HepG2 (cell line): Measurements from ENCODE around the gene OXLD1. TPM values are rescaled to one million over a fixed set of nuclear protein-coding genes. Genes with fewer than 3 reads are reported as not detected.

ENCODE experiments used
- ATAC-seq: fragments of 200-7000 bp; cut with Tn5 transposase; 3 replicates; pipeline ENCODE4 v1.9.1; 2020; ENCODE audit warnings: mild to moderate bottlenecking, moderate library complexity
- BruUV-seq: library from RNA; stranded (reverse); fragments of 400-500 nt; replicated peaks from 2 replicates; lab custom pipeline; 2021; lab: Mats Ljungman, UMichigan
- CTCF ChIA-PET: fragments of 300-600 bp; formaldehyde crosslinking; extraction: SDS; loops from one replicate; lab custom pipeline; 2021; ENCODE audit warnings: low total read pairs, inconsistent platforms, low intra/inter-chr PET ratio; lab: Yijun Ruan, JAX
- POLR2A ChIA-PET: fragments of 350-600 bp; sonication (Branson Sonifier 250); formaldehyde crosslinking; loops from one replicate; lab custom pipeline; 2020; ENCODE audit warnings: antibody characterized with exemption, inconsistent platforms; lab: Yijun Ruan, JAX
- DNase-seq: peaks from one replicate; pipeline ENCODE4 v3.0.0-alpha.2; 2015; ENCODE audit warnings: low spot score
- FAIRE-seq: peaks from 3 replicates; lab custom pipeline; 2011; peaks lifted over from hg19 to GRCh38; lab: Jason Lieb, UNC
- H2AFZ ChIP-seq: one replicate; pipeline ENCODE4 v1.6.1; 2011; ENCODE audit warnings: low read length, inconsistent platforms
- H3K27ac ChIP-seq: fragments of 300-600 bp; 3 replicates; pipeline ENCODE4 v1.8.0; 2011; ENCODE audit warnings: mixed run types, mild to moderate bottlenecking, mixed read lengths, low read length, inconsistent platforms; ENCODE audit not compliant: insufficient read depth; ENCODE audit errors: extremely low read length
- H3K27me3 ChIP-seq, 2 experiments: fragments of 200-600 bp in 1 of 2; 2 replicates in 1 of 2; 3 replicates in 1 of 2; pipeline versions ENCODE4 v1.6.0 to v1.8.0; 2011; ENCODE audit warnings: low read length in 2 of 2, mild to moderate bottlenecking in 2 of 2, moderate library complexity in 2 of 2, inconsistent platforms in 1 of 2; ENCODE audit not compliant: insufficient read depth in 2 of 2, control insufficient read depth in 1 of 2
- H3K36me3 ChIP-seq, 2 experiments: fragments of 200-600 bp in 1 of 2; replicated peaks in 1 of 2; 2 replicates in 1 of 2; 3 replicates in 1 of 2; pipeline versions ENCODE4 v1.5.1 to v1.8.0; 2011; ENCODE audit warnings: low read length in 2 of 2, inconsistent platforms in 1 of 2; ENCODE audit not compliant: insufficient read depth in 2 of 2, control insufficient read depth in 1 of 2
- H3K4me1 ChIP-seq: 2 replicates; pipeline ENCODE4 v1.5.1; 2012; ENCODE audit warnings: low read length, inconsistent platforms; ENCODE audit not compliant: insufficient read depth
- H3K4me2 ChIP-seq: 2 replicates; pipeline ENCODE4 v1.6.0; 2011; ENCODE audit warnings: low read depth, low read length, inconsistent platforms
- H3K4me3 ChIP-seq, 3 experiments: fragments of 200-600 bp in 1 of 3; sonication (generic), shearing (Covaris generic) in 1 of 3; replicated peaks in 1 of 3; 2 replicates each; pipeline ENCODE4 v1.5.1; 2011 to 2016; ENCODE audit warnings: low read length in 3 of 3, inconsistent platforms in 2 of 3, low read depth in 2 of 3, mild to moderate bottlenecking in 2 of 3, control low read depth in 1 of 3, mixed read lengths in 1 of 3; ENCODE audit not compliant: insufficient read depth in 1 of 3
- H3K79me2 ChIP-seq: one replicate; pipeline ENCODE4 v1.6.1; 2011; ENCODE audit warnings: low read length, inconsistent platforms; ENCODE audit not compliant: insufficient read depth
- H3K9ac ChIP-seq: 2 replicates; pipeline ENCODE4 v1.6.0; 2011; ENCODE audit warnings: mild to moderate bottlenecking, low read depth, low read length, inconsistent platforms; ENCODE audit not compliant: insufficient read depth
- H3K9me3 ChIP-seq: 2 replicates; pipeline ENCODE4 v1.5.1; 2012; ENCODE audit warnings: mild to moderate bottlenecking, low read length
- H4K20me1 ChIP-seq: 2 replicates; pipeline ENCODE4 v1.6.0; 2011; ENCODE audit warnings: inconsistent platforms, mild to moderate bottlenecking, low read length, moderate library complexity; ENCODE audit not compliant: insufficient read depth
- EED ChIP-seq: sonication (generic); formaldehyde crosslinking; IDR thresholded peaks from 2 replicates; pipeline ENCODE4 v1.5.0; 2020; ENCODE audit warnings: mild to moderate bottlenecking, missing genetic modification reagents
- MEIS1 ChIP-seq: sonication (generic); formaldehyde crosslinking; IDR thresholded peaks from 2 replicates; pipeline ENCODE4 v1.9.0; 2021; ENCODE audit warnings: mild to moderate bottlenecking, missing genetic modification reagents, moderate library complexity, borderline replicate concordance
- MXI1 ChIP-seq: IDR thresholded peaks from 3 replicates; pipeline ENCODE4 v1.6.1; 2012; ENCODE audit warnings: low read depth, low read length, inconsistent platforms, borderline replicate concordance
- PITX1 ChIP-seq: sonication (generic); formaldehyde crosslinking; IDR thresholded peaks from 2 replicates; pipeline ENCODE4 v1.5.1; 2020; ENCODE audit warnings: mild to moderate bottlenecking, missing genetic modification reagents
- SIX4 ChIP-seq: sonication (generic); formaldehyde crosslinking; IDR thresholded peaks from 2 replicates; pipeline ENCODE4 v1.4.0; 2020; ENCODE audit warnings: missing genetic modification reagents
- STAT5B ChIP-seq: sonication (generic); formaldehyde crosslinking; IDR thresholded peaks from 2 replicates; pipeline ENCODE4 v1.4.0; 2020; ENCODE audit warnings: missing genetic modification reagents
- TBX2 ChIP-seq: sonication (generic); formaldehyde crosslinking; IDR thresholded peaks from 2 replicates; pipeline ENCODE4 v1.5.0; 2020; ENCODE audit warnings: missing genetic modification reagents, mild to moderate bottlenecking, borderline replicate concordance
- XRCC5 ChIP-seq: fragments of 200-400 bp; formaldehyde crosslinking; optimal IDR thresholded peaks from 2 replicates; pipeline ENCODE3; 2017; ENCODE audit warnings: mild to moderate bottlenecking, low read length
- ZBTB38 ChIP-seq: sonication (generic); formaldehyde crosslinking; IDR thresholded peaks from 2 replicates; pipeline ENCODE4 v1.5.1; 2020; ENCODE audit warnings: mild to moderate bottlenecking, missing genetic modification reagents
- ZC3H13 ChIP-seq: sonication (generic); formaldehyde crosslinking; IDR thresholded peaks from 2 replicates; pipeline ENCODE4 v1.8.1; 2023; ENCODE audit warnings: mild to moderate bottlenecking, missing genetic modification reagents, moderate library complexity
- ZNF138 ChIP-seq: sonication (generic); formaldehyde crosslinking; IDR thresholded peaks from 2 replicates; pipeline ENCODE4 v1.5.0; 2020; ENCODE audit warnings: mild to moderate bottlenecking, low read depth, missing genetic modification reagents
- ZNF501 ChIP-seq: sonication (generic); formaldehyde crosslinking; IDR thresholded peaks from 2 replicates; pipeline ENCODE4 v1.5.1; 2020; ENCODE audit warnings: mild to moderate bottlenecking, moderate library complexity, missing genetic modification reagents
- ZNF607 ChIP-seq: sonication (generic); formaldehyde crosslinking; IDR thresholded peaks from 2 replicates; pipeline ENCODE4 v1.5.1; 2020; ENCODE audit warnings: missing genetic modification reagents, mild to moderate bottlenecking, borderline replicate concordance
- WGBS: methylation state at CpG from one replicate; pipeline ENCODE4 v1.1.6; 2017; ENCODE audit warnings: low lambda C conversion rate; 5-methylcytosine and 5-hydroxymethylcytosine counted together
- in situ Hi-C: cut with HindIII; loops from 2 replicates; pipeline ENCODE4 v1.10.0; 2017; ENCODE audit warnings: low pct_unique_long_range_greater_than_20kb; ENCODE audit not compliant: extremely low pct_ligation_motif_present
- intact Hi-C: fragments of 100-400 bp; cut with micrococcal nuclease; formaldehyde crosslinking; loops from one replicate; pipeline ENCODE4 v1.10.0; 2022; ENCODE audit not compliant: unreplicated experiment
- polyA plus RNA-seq, 8 experiments: library from polyadenylated mRNA; depleted of rRNA in 3 of 8; stranded (reverse) in 7 of 8; unstranded in 1 of 8; fragments of >200 nt; fragmentation: Illumina TruSeq in 4 of 8; extraction: Trizol in 4 of 8; gene quantifications; 2 replicates each; pipeline versions ENCODE4 v1.2.1 to v1.2.3, GENCODE V29; 2011 to 2016; ENCODE audit warnings: low read depth in 4 of 8, missing spikeins in 1 of 8, mixed read lengths in 1 of 8; ENCODE audit not compliant: insufficient read depth in 1 of 8
- total RNA-seq, 5 experiments: library from RNA; depleted of rRNA; stranded (reverse); fragments of >200 nt; fragmentation: Illumina TruSeq; extraction: Trizol; gene quantifications; 2 replicates each; pipeline ENCODE4 v1.2.3, GENCODE V29; 2016; ENCODE audit warnings: low read depth in 1 of 5
- TF ChIP-seq, protein P1 (sequence below): sonication (generic); formaldehyde crosslinking; IDR thresholded peaks from 2 replicates; pipeline ENCODE4 v1.8.1; 2022; ENCODE audit warnings: mild to moderate bottlenecking, missing genetic modification reagents
- TF ChIP-seq, protein P2 (sequence below): sonication (generic); formaldehyde crosslinking; IDR thresholded peaks from 2 replicates; pipeline ENCODE4 v1.5.0; 2020; ENCODE audit warnings: mild to moderate bottlenecking, missing genetic modification reagents, borderline replicate concordance
- TF ChIP-seq, protein P3 (sequence below): IDR thresholded peaks from 2 replicates; pipeline ENCODE4 v1.6.1; 2016; ENCODE audit warnings: missing genetic modification reagents, missing compliant biosample characterization
- TF ChIP-seq, protein P4 (sequence below): sonication (generic); formaldehyde crosslinking; IDR thresholded peaks from 2 replicates; pipeline ENCODE4 v1.4.0; 2020; ENCODE audit warnings: missing genetic modification reagents

Gene OXLD1
- total and polyA plus RNA-seq, 2 of the 13 experiments (the other 11 are each of a cell fraction or from before 2014, with no cell fraction given) = 27.1 to 37.5 TPM

DNA sequence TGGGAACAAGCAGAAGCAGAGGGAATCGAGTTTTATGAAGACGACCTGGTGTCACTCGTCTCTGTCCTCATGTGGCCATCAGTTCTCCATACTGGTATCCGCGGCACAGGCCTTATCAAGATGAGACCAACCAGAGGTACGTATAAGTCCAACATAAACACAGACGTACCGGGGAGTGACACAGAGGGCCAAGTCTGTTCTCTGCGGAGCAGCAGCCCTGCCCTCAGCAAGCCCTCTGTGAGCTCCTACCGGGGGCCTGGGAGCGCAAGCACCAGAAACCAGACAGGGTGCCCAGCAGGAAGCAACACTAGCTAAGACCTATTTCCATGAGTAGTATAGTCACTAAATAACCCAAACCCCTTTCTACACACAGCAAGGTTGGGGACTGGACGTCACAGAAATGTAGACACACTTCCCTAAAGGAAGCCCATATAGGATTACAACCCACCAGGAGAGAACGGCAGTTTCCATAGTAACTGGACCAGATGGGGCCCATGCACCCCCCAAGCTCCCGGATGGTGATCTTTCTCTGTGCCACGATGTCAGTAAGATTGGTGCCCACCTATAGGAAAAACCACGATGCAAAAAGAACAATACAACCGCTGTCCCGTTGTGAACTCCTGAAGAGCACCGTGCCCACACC lies 16.3 kb upstream of the OXLD1 start:
- H2AFZ ChIP-seq = no peak overlapping the region
- intact Hi-C loops = no loop called here

DNA sequence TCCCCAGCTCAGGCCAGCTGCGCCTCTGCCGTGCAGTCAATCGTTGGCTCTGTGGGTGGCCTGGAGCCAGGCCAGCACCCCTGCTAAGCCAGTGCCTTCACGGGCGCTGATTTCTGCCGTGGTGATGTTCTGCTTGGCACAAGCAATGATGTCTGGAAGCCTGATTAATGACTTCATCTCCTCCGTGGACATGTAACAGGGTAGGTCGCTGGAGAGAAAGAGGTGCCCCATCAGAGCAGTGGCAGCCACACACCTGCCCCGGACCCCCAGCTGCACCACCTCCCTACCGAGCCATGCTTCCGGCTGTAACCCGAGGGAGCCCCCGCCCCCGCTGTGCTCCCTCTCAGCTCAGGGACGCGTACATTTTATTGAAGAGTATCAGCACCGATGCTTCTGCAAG lies 15.3 kb upstream of the OXLD1 start:
- no peak for ATAC-seq
- Histone ChIP-seq H3K9me3 (no peaks in the 10 kb centered on the region), H3K27me3 (no peaks in the 10 kb centered on the region; a peak in 1 of 5 replicates), H4K20me1 (no peaks in the 10 kb centered on the region), H3K79me2 (peaks cover 35% of the 10 kb centered on the region), H3K4me2 (no peak overlapping the region), H3K27ac (no peak overlapping the region), H2AFZ (no peak overlapping the region), H3K9ac (no peak overlapping the region), H3K36me3 (peaks cover 6 to 14% of the 10 kb centered on the region in 2 experiments; a peak in 4 of 5 replicates), H3K4me3 (no peak overlapping the region), H3K4me1 (peaks cover 43% of the 10 kb centered on the region)
- no peak for FAIRE-seq
- ChIA-PET POLR2A (interaction anchor here (3.3 to 4.5 kb wide), 3 partner anchors 9 to 31 kb away, joined by 26 to 68 read pairs (median 50); partner anchors contain the start of genes CCDC137, OXLD1 and SLC25A10), CTCF (no interaction called here)
- 97% methylated on average over 17 of the region's 17 CpGs for WGBS
- intact Hi-C loops (no loop called here), in situ Hi-C loops (no loop called here)
- no peak for DNase-seq
- BruUV-seq = no TSS peak
- TF ChIP-seq TBX2 (no peak), SIX4 (CRISPR knock-in tag) (no peak), MEIS1 (CRISPR knock-in tag) (no peak), ZC3H13 (no peak), STAT5B (no peak), PITX1 (CRISPR knock-in tag) (no peak)
- TF ChIP-seq, protein P1, sequence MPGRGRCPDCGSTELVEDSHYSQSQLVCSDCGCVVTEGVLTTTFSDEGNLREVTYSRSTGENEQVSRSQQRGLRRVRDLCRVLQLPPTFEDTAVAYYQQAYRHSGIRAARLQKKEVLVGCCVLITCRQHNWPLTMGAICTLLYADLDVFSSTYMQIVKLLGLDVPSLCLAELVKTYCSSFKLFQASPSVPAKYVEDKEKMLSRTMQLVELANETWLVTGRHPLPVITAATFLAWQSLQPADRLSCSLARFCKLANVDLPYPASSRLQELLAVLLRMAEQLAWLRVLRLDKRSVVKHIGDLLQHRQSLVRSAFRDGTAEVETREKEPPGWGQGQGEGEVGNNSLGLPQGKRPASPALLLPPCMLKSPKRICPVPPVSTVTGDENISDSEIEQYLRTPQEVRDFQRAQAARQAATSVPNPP (CRISPR knock-in tag) = no peak
- TF ChIP-seq, protein P2, sequence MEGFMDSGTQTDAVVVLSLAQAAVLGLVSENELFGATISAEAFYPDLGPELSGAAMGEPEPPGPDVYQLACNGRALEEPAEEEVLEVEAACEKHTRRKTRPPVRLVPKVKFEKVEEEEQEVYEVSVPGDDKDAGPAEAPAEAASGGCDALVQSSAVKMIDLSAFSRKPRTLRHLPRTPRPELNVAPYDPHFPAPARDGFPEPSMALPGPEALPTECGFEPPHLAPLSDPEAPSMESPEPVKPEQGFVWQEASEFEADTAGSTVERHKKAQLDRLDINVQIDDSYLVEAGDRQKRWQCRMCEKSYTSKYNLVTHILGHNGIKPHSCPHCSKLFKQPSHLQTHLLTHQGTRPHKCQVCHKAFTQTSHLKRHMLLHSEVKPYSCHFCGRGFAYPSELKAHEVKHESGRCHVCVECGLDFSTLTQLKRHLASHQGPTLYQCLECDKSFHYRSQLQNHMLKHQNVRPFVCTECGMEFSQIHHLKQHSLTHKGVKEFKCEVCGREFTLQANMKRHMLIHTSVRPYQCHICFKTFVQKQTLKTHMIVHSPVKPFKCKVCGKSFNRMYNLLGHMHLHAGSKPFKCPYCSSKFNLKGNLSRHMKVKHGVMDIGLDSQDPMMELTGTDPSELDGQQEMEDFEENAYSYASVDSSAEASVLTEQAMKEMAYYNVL = no peak
- TF ChIP-seq, protein P3, sequence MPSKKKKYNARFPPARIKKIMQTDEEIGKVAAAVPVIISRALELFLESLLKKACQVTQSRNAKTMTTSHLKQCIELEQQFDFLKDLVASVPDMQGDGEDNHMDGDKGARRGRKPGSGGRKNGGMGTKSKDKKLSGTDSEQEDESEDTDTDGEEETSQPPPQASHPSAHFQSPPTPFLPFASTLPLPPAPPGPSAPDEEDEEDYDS (CRISPR knock-in tag) = no peak

More for the DNA sequence above, 16.3 kb upstream of the OXLD1 start:
- Histone ChIP-seq H3K4me2 (peak overlapping the region; percentile 90), H3K4me1 (peaks cover 43% of the 10 kb centered on the region), H3K9ac (peak overlapping the region; percentile 94), H3K27ac (peak overlapping the region; percentile 68), H3K4me3 (peak overlapping the region; percentile 94 to 99 (median 97)), H3K9me3 (no peaks in the 10 kb centered on the region), H3K36me3 (peaks cover 16 to 25% of the 10 kb centered on the region in 2 experiments; a peak in 4 of 5 replicates), H3K79me2 (peaks cover 35% of the 10 kb centered on the region), H4K20me1 (no peaks in the 10 kb centered on the region), H3K27me3 (no peaks in the 10 kb centered on the region; a peak in 1 of 5 replicates)
- 20% methylated on average over 12 of the region's 19 CpGs for WGBS
- no peak for DNase-seq
- POLR2A ChIA-PET = interaction anchor here (0.5 to 4.5 kb wide), 15 partner anchors 10 to 1886 kb away, joined by 3 to 124 read pairs (median 10); partner anchors contain the start of genes CBX8, CCDC137, MCRIP1 and MRPL12
- no TSS peak for BruUV-seq
- in situ Hi-C loops = no loop called here
- CTCF ChIA-PET = no interaction called here
- peak; percentile 1; the same call in 1 of the 3 replicates for ATAC-seq
- TF ChIP-seq ZNF501 (CRISPR knock-in tag) (no peak), EED (CRISPR knock-in tag) (0 out of 2 replicates have a peak, but pooled peaks have one; percentile 7), XRCC5 (peak; percentile 15), ZNF607 (CRISPR knock-in tag) (no peak), MXI1 (peak; percentile 0; the same call in 1 of the 3 replicates), ZNF138 (CRISPR knock-in tag) (0 out of 2 replicates have a peak, but pooled peaks have one; percentile 20), ZBTB38 (CRISPR knock-in tag) (0 out of 2 replicates have a peak, but pooled peaks have one; percentile 27)
- TF ChIP-seq, protein P4, sequence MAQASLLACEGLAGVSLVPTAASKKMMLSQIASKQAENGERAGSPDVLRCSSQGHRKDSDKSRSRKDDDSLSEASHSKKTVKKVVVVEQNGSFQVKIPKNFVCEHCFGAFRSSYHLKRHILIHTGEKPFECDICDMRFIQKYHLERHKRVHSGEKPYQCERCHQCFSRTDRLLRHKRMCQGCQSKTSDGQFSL = peak; percentile 47; the same call in 1 of the 2 replicates
- FAIRE-seq = no peak
